GM19438 (cell line): ENCODE results near the gene CCDC6.
"Not testable (repeated sequence)": the region's sequence is repeated elsewhere in the genome, so short reads cannot be mapped to it uniquely, and the experiment has no call there.

Source experiments
- ATAC-seq: cut with Tn5 transposase; IDR thresholded peaks from one replicate; pipeline ENCODE4 v1.9.1; 2021; ENCODE audit warnings: low read depth; ENCODE audit not compliant: unreplicated experiment

Gene CCDC6

GRCh38 chr10:59779756-59780533 lies 126.4 kb downstream of the CCDC6 start:
- no peak for ATAC-seq

DNA sequence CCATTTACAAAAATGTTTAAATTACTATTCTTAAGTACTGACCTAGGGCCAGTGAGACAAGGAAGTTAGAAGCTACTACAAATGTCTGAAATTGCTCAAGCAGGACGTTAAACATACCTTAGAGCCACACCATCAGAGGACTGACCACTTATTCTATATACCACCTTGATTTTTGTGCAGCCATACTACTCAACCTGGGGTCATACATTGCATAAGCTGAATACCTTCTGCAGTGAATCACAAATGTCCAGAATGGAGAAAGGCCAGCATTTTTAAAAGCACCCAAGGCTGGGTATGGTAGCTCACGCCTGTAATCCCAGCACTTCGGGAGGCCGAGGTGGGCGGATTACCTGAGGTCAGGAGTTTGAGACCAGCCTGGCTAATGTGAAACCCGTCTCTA lies 131.9 kb downstream of the CCDC6 start:
- ATAC-seq, result no peak

GRCh38 chr10:59773088-59773487 lies 133.3 kb downstream of the CCDC6 start:
- ATAC-seq, result no peak

GRCh38 chr10:59771162-59771807 lies 135.1 kb downstream of the CCDC6 start:
- ATAC-seq, result no peak

DNA sequence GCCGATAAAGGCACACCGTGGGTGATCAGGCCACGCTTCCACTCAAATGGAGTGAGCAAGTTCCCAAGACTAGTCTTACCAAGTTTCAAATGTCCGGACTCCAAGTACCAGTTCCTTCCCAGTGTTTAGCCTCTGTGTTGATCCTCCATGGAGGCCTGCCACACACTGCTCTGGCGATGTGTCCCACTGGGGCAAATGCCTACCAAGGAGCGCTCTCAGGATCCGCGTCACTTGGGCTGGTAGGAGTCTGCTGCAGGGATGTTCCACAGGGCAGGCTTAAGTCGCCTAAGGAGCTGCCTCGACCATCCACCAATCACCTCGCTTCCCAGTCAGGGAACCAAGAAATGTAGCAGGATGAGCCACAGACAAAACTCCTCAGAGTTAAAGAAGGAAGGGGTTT lies 135.7 kb downstream of the CCDC6 start:
- ATAC-seq, result no peak

- ATAC-seq, result no peak
Measured at GRCh38 chr10:59762505-59762904, 143.9 kb downstream of the CCDC6 start.

- no peak for ATAC-seq
Measured at GRCh38 chr10:59757966-59758365, 148.4 kb downstream of the CCDC6 start.

DNA sequence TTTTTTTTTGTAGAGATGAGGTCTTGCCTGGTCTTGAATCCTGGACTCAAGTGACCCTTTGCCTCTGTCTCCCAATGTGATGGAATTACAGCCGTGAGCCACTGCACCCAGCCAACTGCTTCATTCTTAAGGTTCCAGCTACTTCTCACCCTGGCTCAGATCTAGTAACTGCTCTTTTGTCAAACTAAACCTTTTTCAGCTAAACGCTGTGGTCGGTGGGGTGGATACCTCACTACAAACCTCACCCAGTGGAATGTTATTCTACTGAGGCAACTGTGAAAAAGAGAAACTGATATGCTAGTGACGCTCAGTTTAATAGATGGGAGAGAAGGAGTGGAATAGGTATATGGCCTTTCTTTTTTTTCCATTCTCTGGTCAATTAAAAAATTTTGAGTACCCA lies 151.4 kb downstream of the CCDC6 start:
- ATAC-seq, result no peak

DNA sequence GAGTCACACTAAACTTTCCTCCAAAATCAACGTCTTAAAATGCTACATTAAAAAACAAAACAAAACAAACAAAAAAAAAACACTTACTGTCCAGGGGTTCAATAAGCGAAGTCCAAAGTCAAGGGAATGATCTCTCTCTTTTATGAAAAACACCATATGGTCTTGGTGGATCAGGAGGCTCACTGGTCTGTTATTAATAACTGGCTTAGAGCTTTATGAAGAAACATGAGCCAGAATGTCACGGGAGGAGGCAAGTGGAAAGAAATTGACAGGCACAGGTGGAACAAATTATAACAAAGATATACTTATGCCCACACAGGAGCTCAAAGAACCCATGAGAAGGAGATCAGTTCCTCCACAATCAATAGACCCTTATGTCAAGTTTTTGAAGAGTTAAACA lies 153.1 kb downstream of the CCDC6 start, which contains the start of gene MRLN:
Gene MRLN, minus strand, starts transcription at position 189 of the 400 bp plus-strand sequence.
- ATAC-seq, result no peak

GRCh38 chr10:59752278-59752940 lies 153.9 kb downstream of the CCDC6 start:
- no peak for ATAC-seq

DNA sequence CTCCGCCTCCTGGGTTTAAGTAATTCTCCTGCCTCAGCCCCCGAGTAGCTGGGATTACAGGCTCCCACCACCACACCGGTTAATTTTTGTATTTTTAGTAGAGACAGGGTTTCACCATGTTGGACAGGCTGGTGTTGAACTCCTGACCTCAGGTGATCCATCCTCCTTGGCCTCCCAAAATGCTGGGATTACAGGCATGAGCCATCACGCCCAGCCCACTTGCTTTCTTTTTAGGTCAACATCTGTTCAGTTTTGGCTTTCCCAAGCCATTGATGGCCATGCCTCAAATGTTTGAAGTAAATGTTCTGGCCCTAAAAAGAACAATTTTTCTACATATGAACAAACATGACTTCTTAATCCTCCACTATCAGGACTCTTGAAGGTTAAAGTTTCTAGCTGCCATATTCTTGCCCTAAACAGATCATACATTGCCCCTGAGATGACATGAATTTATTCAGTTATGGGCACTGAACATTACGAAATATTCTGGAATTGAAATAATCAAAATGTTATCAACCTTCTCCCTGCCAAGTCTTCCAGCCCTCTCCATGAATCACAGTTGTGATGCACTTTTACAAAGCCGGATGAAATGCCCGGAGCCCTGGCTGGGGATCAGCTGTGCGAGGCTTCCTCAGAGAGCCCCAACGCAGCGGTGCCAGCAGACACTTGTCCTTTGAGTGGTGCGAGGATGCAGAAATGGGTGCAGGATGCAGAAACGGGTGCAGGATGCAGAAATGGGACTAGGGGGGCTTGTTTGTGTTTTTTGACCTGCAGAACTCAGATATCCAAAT lies 156.0 kb downstream of the CCDC6 start:
- no peak for ATAC-seq

- ATAC-seq, result no peak
Measured at GRCh38 chr10:59748834-59749233, 157.5 kb downstream of the CCDC6 start.

GRCh38 chr10:59745163-59745650 lies 161.1 kb downstream of the CCDC6 start:
- ATAC-seq, result no peak

- ATAC-seq, result not testable (repeated sequence)
Measured at GRCh38 chr10:59744762-59745161, 161.6 kb downstream of the CCDC6 start.

- not testable (repeated sequence) for ATAC-seq
Measured at GRCh38 chr10:59744156-59744555, 162.2 kb downstream of the CCDC6 start.

- no peak for ATAC-seq
Measured at GRCh38 chr10:59741583-59741982, 164.8 kb downstream of the CCDC6 start.

DNA sequence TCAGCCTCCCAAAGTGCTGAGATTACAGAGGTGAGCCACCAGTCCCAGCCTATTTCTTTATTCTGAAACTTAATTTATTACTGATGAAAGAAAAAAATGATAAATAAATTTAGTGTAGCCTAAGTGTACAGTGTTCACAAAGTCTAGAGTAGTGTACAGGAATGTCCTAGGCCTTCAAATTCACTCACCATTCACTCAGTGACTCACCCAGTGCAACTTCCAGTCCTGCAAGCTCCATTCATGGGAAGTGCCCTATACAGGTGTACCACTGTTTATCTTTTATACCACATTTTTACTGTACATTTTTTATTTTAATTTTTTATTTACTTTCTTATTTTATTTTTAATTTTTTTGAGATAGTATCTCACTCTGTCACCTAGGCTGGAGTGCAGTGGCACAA lies 165.3 kb downstream of the CCDC6 start:
- ATAC-seq, result no peak
